SK-N-SH (cell line): Measurements from ENCODE around the gene ZNF148. TPM values are rescaled to one million over a fixed set of nuclear protein-coding genes. Genes with fewer than 3 reads are reported as not detected.

Experiments
- CTCF ChIA-PET: fragments of 300-600, 350-600 bp; formaldehyde crosslinking; extraction: SDS; loops from one replicate; lab custom pipeline; 2021; lab: Yijun Ruan, JAX
- POLR2A ChIA-PET: fragments of 350-600 bp; sonication (Branson Sonifier 250); formaldehyde crosslinking; extraction: SDS; loops from one replicate; lab custom pipeline; 2020; ENCODE audit warnings: antibody characterized with exemption, inconsistent platforms; lab: Yijun Ruan, JAX
- DNase-seq: peaks from one replicate; pipeline ENCODE4 v3.0.0; 2012
- H2AFZ ChIP-seq: fragments of 200-600 bp; sonication (generic); 2 replicates; pipeline ENCODE4 v1.8.1; 2016; ENCODE audit warnings: antibody characterized with exemption, mild to moderate bottlenecking, low read depth
- H3F3A ChIP-seq: fragments of 200-600 bp; sonication (generic); replicated peaks from 2 replicates; pipeline ENCODE3; 2016; ENCODE audit warnings: antibody characterized with exemption, mild to moderate bottlenecking; ENCODE audit not compliant: insufficient read depth
- H3K27ac ChIP-seq, 2 experiments: fragments of 200-500 bp in 1 of 2; fragments of 200-600 bp in 1 of 2; sonication (Bioruptor generic) in 1 of 2; sonication (generic), shearing (Covaris generic) in 1 of 2; 2 replicates each; pipeline versions ENCODE4 v1.5.1 to v1.6.1; 2014 to 2016; ENCODE audit warnings: low read depth in 2 of 2, inconsistent platforms in 1 of 2, low read length in 1 of 2, mild to moderate bottlenecking in 1 of 2, mixed read lengths in 1 of 2
- H3K27me3 ChIP-seq: fragments of 200-600 bp; sonication (generic), shearing (Covaris generic); 2 replicates; pipeline ENCODE4 v1.6.1; 2016; ENCODE audit warnings: mixed run types; ENCODE audit not compliant: insufficient read depth
- H3K36me3 ChIP-seq, 2 experiments: fragments of 200-500 bp in 1 of 2; fragments of 200-600 bp in 1 of 2; sonication (Bioruptor generic) in 1 of 2; sonication (generic) in 1 of 2; replicated peaks in 1 of 2; 2 replicates each; pipeline versions ENCODE3 to v1.5.1; 2014 to 2016; ENCODE audit warnings: low read length in 1 of 2, mild to moderate bottlenecking in 1 of 2; ENCODE audit not compliant: insufficient read depth in 2 of 2, control insufficient read depth in 1 of 2
- H3K4me1 ChIP-seq, 2 experiments: fragments of 200-500 bp in 1 of 2; fragments of 200-600 bp in 1 of 2; sonication (Bioruptor generic) in 1 of 2; sonication (generic), shearing (Covaris generic) in 1 of 2; 2 replicates each; pipeline versions ENCODE4 v1.5.1 to v1.6.1; 2014 to 2016; ENCODE audit warnings: low read depth in 1 of 2, low read length in 1 of 2, mixed run types in 1 of 2; ENCODE audit not compliant: insufficient read depth in 2 of 2, control insufficient read depth in 1 of 2
- H3K4me2 ChIP-seq: fragments of 200-600 bp; sonication (generic), shearing (Covaris generic); 2 replicates; pipeline ENCODE4 v1.6.1; 2017; ENCODE audit warnings: mixed run types
- H3K4me3 ChIP-seq, 2 experiments: fragments of 200-500 bp in 1 of 2; fragments of 200-600 bp in 1 of 2; sonication (Bioruptor generic) in 1 of 2; sonication (generic), shearing (Covaris generic) in 1 of 2; 2 replicates each; pipeline versions ENCODE4 v1.5.1 to v1.8.1; 2014 to 2016; ENCODE audit warnings: low read depth in 2 of 2, inconsistent platforms in 1 of 2, low read length in 1 of 2, mild to moderate bottlenecking in 1 of 2, mixed read lengths in 1 of 2, moderate library complexity in 1 of 2
- H3K79me2 ChIP-seq: fragments of 200-600 bp; sonication (generic); 2 replicates; pipeline ENCODE4 v1.8.1; 2017; ENCODE audit warnings: mild to moderate bottlenecking; ENCODE audit not compliant: insufficient read depth
- H3K9ac ChIP-seq: fragments of 200-600 bp; sonication (generic); 2 replicates; pipeline ENCODE4 v1.6.1; 2017; ENCODE audit warnings: mixed run types
- H3K9me2 ChIP-seq: fragments of 200-600 bp; sonication (generic); 2 replicates; pipeline ENCODE4 v1.6.1; 2017; ENCODE audit warnings: mixed run types
- H3K9me3 ChIP-seq: fragments of 200-600 bp; sonication (generic); 2 replicates; pipeline ENCODE4 v1.6.1; 2017; ENCODE audit warnings: mixed run types, mild to moderate bottlenecking, moderate library complexity
- H4K20me1 ChIP-seq: fragments of 200-600 bp; sonication (generic); 2 replicates; pipeline ENCODE4 v1.6.1; 2017; ENCODE audit warnings: mild to moderate bottlenecking, mixed run types; ENCODE audit not compliant: insufficient read depth
- ELF1 ChIP-seq: IDR thresholded peaks from 2 replicates; pipeline ENCODE4 v1.4.0; 2012
- EZH2phosphoT487 ChIP-seq: fragments of 200-600 bp; sonication (generic); IDR thresholded peaks from 2 replicates; pipeline ENCODE4 v1.6.1; 2017; ENCODE audit warnings: low read depth, mixed run types, mild to moderate bottlenecking, antibody characterized with exemption, moderate library complexity, borderline replicate concordance
- FOSL2 ChIP-seq: IDR thresholded peaks from 2 replicates; pipeline ENCODE4 v1.4.0; 2012; ENCODE audit warnings: low read depth, mild to moderate bottlenecking, moderate library complexity, borderline replicate concordance
- FOXM1 ChIP-seq: IDR thresholded peaks from 2 replicates; pipeline ENCODE4 v1.4.0; 2012; ENCODE audit warnings: low read depth, mild to moderate bottlenecking
- GABPA ChIP-seq: IDR thresholded peaks from 2 replicates; pipeline ENCODE4 v1.4.0; 2012; ENCODE audit warnings: low read depth, mild to moderate bottlenecking
- GATA2 ChIP-seq: sonication (generic); formaldehyde crosslinking; IDR thresholded peaks from 2 replicates; pipeline ENCODE4 v1.5.0; 2020; ENCODE audit warnings: mild to moderate bottlenecking, missing genetic modification reagents
- MXI1 ChIP-seq: IDR thresholded peaks from 2 replicates; pipeline ENCODE4 v1.6.1; 2012; ENCODE audit warnings: mild to moderate bottlenecking, low read depth, low read length, improper control_type of control experiment
- NRF1 ChIP-seq: IDR thresholded peaks from 2 replicates; pipeline ENCODE4 v1.6.1; 2012; ENCODE audit warnings: low read depth, mild to moderate bottlenecking, low read length
- POLR2AphosphoS5 ChIP-seq: IDR thresholded peaks from 2 replicates; pipeline ENCODE4 v1.6.1; 2012; ENCODE audit warnings: low read depth, low read length
- RCOR1 ChIP-seq: fragments of 150-350 bp; IDR thresholded peaks from 2 replicates; pipeline ENCODE4 v1.6.1; 2017; ENCODE audit warnings: antibody characterized with exemption, low read length
- RFX5 ChIP-seq: IDR thresholded peaks from 2 replicates; pipeline ENCODE4 v1.6.1; 2012; ENCODE audit warnings: mild to moderate bottlenecking, improper control_type of control experiment, low read length
- TAF1 ChIP-seq: IDR thresholded peaks from 2 replicates; pipeline ENCODE4 v1.6.1; 2012; ENCODE audit warnings: low read depth, mild to moderate bottlenecking, low read length, moderate library complexity, borderline replicate concordance
- TCF12 ChIP-seq: IDR thresholded peaks from 2 replicates; pipeline ENCODE4 v1.4.0; 2012
- YY1 ChIP-seq: IDR thresholded peaks from 2 replicates; pipeline ENCODE4 v1.4.0; 2012; ENCODE audit warnings: low read depth, mild to moderate bottlenecking
- WGBS: methylation state at CpG from one replicate; pipeline ENCODE4 v1.1.6; 2017; ENCODE audit warnings: low lambda C conversion rate; 5-methylcytosine and 5-hydroxymethylcytosine counted together
- polyA plus RNA-seq, 3 experiments: library from polyadenylated mRNA; depleted of rRNA; stranded (reverse); fragments of >200 nt; gene quantifications; 2 replicates each; pipeline ENCODE4 v1.2.3, GENCODE V29; 2012
- TF ChIP-seq, protein P1 (sequence below): IDR thresholded peaks from 2 replicates; pipeline ENCODE4; 2012

ZNF148 gene
- polyA plus RNA-seq, 1 of the 3 experiments (the other 2 are of a cell fraction): 5.1 TPM

DNA sequence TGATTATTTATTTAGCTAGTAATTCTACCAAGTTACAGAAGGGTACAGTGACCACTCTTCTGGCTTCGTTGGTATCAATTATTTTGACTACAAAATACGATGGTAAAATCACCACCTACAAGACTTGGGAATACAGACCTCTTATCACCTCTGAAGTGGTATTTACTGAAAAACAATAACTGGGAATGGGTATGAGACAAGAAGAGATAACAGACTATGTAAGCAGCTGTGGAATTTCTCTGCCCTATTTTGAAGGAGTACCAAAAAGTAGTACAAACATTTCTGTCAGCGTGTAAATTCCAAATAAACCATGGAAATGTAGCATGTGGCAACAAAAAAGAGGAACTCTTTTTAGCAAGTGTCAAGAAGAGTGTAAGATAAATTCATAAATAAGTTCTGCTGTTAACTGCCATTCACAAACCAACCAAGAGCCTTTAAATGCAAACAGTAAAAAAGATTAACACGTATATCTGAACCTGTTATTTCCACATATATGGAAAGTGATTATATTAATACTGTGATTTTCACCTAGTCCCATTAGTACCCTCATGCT lies 85.6 kb downstream of the ZNF148 start:
- H3F3A ChIP-seq: no peaks in the 10 kb centered on the region
- H3K36me3 ChIP-seq: peaks cover 17 to 36% of the 10 kb centered on the region in 2 experiments
- H3K4me2 ChIP-seq: no peak overlapping the region
- no peaks in the 10 kb centered on the region for H3K9me2 ChIP-seq
- no peaks in the 10 kb centered on the region for H3K4me1 ChIP-seq
- H3K9ac ChIP-seq: no peak overlapping the region
- no peaks in the 10 kb centered on the region for H3K27me3 ChIP-seq
- POLR2A ChIA-PET: no interaction called here
- no peaks in the 10 kb centered on the region for H4K20me1 ChIP-seq
- H3K79me2 ChIP-seq: peaks cover 52% of the 10 kb centered on the region
- no peaks in the 10 kb centered on the region for H3K9me3 ChIP-seq
- CTCF ChIA-PET: interaction anchor here (0.6 to 0.7 kb wide), 2 partner anchors 80 to 297 kb away, joined by 3 read pairs; no protein-coding TSS in a partner anchor
- DNase-seq: no peak
- H3K4me3 ChIP-seq: no peak overlapping the region
- WGBS: 93% methylated on average over 4 of the region's 4 CpGs
- TF ChIP-seq GATA2 (CRISPR knock-in tag): no peak
- TF ChIP-seq ELF1: no peak
- no peak for TF ChIP-seq POLR2AphosphoS5
- H2AFZ ChIP-seq: no peak overlapping the region
- no peak overlapping the region for H3K27ac ChIP-seq

DNA sequence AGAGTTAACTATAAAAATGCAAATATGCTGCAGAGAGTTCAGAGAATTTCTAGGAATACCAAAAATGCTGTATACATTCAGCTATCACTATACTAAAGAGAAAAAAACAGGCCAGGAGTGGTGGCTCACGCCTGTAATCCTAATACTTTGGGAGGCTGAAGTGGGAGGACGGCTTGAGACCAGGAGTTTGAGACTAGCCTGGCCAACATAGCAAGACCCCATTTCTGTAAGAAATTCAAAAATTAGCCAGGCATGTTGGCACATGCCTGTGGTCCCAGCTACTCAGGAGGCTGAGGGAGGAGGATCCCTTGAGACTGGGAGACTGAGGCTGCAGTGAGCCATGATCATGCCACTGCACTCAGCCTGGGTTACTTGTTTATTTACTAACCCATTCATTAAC lies 87.9 kb downstream of the ZNF148 start:
- peaks cover 19 to 33% of the 10 kb centered on the region in 2 experiments for H3K36me3 ChIP-seq
- H3K4me3 ChIP-seq: no peak overlapping the region
- H3K27me3 ChIP-seq: no peaks in the 10 kb centered on the region
- H3K79me2 ChIP-seq: peaks cover 34% of the 10 kb centered on the region; the same call in 1 of the 2 replicates
- 96% methylated on average over 2 of the region's 2 CpGs for WGBS
- no peaks in the 10 kb centered on the region for H3K9me2 ChIP-seq
- TF ChIP-seq NRF1 (no peak), GABPA (no peak), TAF1 (no peak), FOSL2 (no peak), RFX5 (no peak), YY1 (no peak), MXI1 (no peak), FOXM1 (no peak), RCOR1 (no peak), TCF12 (no peak), EZH2phosphoT487 (no peak)
- TF ChIP-seq, protein P1, sequence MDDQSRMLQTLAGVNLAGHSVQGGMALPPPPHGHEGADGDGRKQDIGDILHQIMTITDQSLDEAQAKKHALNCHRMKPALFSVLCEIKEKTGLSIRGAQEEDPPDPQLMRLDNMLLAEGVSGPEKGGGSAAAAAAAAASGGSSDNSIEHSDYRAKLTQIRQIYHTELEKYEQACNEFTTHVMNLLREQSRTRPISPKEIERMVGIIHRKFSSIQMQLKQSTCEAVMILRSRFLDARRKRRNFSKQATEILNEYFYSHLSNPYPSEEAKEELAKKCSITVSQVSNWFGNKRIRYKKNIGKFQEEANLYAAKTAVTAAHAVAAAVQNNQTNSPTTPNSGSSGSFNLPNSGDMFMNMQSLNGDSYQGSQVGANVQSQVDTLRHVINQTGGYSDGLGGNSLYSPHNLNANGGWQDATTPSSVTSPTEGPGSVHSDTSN: no peak
- no peak for DNase-seq
- peaks cover 0 to 11% of the 10 kb centered on the region in 2 experiments; a peak in 1 of 4 replicates for H3K4me1 ChIP-seq
- H3K27ac ChIP-seq: no peak overlapping the region
- H3F3A ChIP-seq: no peaks in the 10 kb centered on the region
- ChIA-PET POLR2A (no interaction called here), CTCF (interaction anchor here (1.0 kb wide), 1 partner anchor 9 kb away, joined by 4 read pairs; no protein-coding TSS in a partner anchor)
- no peak overlapping the region for H3K9ac ChIP-seq
- H3K4me2 ChIP-seq: no peak overlapping the region
- H2AFZ ChIP-seq: no peak overlapping the region
- H4K20me1 ChIP-seq: no peaks in the 10 kb centered on the region
- no peaks in the 10 kb centered on the region for H3K9me3 ChIP-seq
